GM21825 (cell line): ENCODE measurements around the gene HELZ2.
"Not testable (repeated sequence)": the region's sequence is repeated elsewhere in the genome, so short reads cannot be mapped to it uniquely, and the experiment has no call there.

ENCODE experiments used
- ATAC-seq: cut with Tn5 transposase; IDR thresholded peaks from one replicate; pipeline ENCODE4 v1.9.1; 2021; ENCODE audit warnings: mild to moderate bottlenecking, moderate library complexity; ENCODE audit not compliant: unreplicated experiment

The HELZ2 gene

GRCh38 chr20:63580796-63581461 lies 6.9 kb upstream of the HELZ2 start:
- ATAC-seq, result no peak

- no peak for ATAC-seq
Measured at GRCh38 chr20:63579017-63579694, 5.1 kb upstream of the HELZ2 start.

GRCh38 chr20:63578224-63579016 lies 4.4 kb upstream of the HELZ2 start:
- ATAC-seq, result no peak

- no peak for ATAC-seq
Measured at GRCh38 chr20:63577317-63577894, 3.4 kb upstream of the HELZ2 start.

- no peak for ATAC-seq
Measured at GRCh38 chr20:63576311-63576710, 2.3 kb upstream of the HELZ2 start.

- ATAC-seq, result no peak
Measured at GRCh38 chr20:63574829-63575743, 1.0 kb upstream of the HELZ2 start.

GRCh38 chr20:63573647-63574131 lies 350 bp downstream of the HELZ2 start:
- no peak for ATAC-seq

- ATAC-seq, result no peak
Measured at GRCh38 chr20:63572788-63573646, 1.0 kb downstream of the HELZ2 start.

GRCh38 chr20:63572071-63572787 lies 1.8 kb downstream of the HELZ2 start:
- no peak for ATAC-seq

GRCh38 chr20:63571087-63571478 lies 3.0 kb downstream of the HELZ2 start:
- not testable (repeated sequence) for ATAC-seq

GRCh38 chr20:63570281-63571086 lies 3.6 kb downstream of the HELZ2 start:
- no peak for ATAC-seq

- ATAC-seq, result no peak
Measured at GRCh38 chr20:63568986-63569949, 4.8 kb downstream of the HELZ2 start.

GRCh38 chr20:63568170-63568981 lies 5.7 kb downstream of the HELZ2 start:
- ATAC-seq, result peak; percentile 17

- ATAC-seq, result peak; percentile 53
Measured at GRCh38 chr20:63567386-63568169, 6.5 kb downstream of the HELZ2 start.

- ATAC-seq, result no peak
Measured at GRCh38 chr20:63567136-63567385, 7.0 kb downstream of the HELZ2 start.
